Measurements from ENCODE around the gene PEG3. TPM values are rescaled to one million over a fixed set of nuclear protein-coding genes. Genes with fewer than 3 reads are reported as not detected.

Gene PEG3
- total and polyA plus RNA-seq, 2 donors (not counting 1 experiment from before 2014, with no cell fraction given), result 0.01 TPM; not detected in 1

GRCh38 chr19:56821209-56821608 lies 19.3 kb downstream of the PEG3 start:
- Mint-ChIP-seq H3K4me1 (no peaks in the 10 kb centered on the region), H3K4me3 (no peak overlapping the region), H3K9me3 (ENCODE audit: insufficient read depth) (peaks cover 9% of the 10 kb centered on the region), H3K27me3 (no peaks in the 10 kb centered on the region), H3K27ac (no peak overlapping the region)
- no peak overlapping the region for H3K4me3 ChIP-seq (ENCODE audit: control extremely low read depth in 1 of 5, extremely low read depth in 1 of 5, insufficient read depth in 1 of 5, low read depth in 2 of 5, low read length in 4 of 5)
- TF ChIP-seq CTCF (IDR thresholded peaks at IDR 0.05), result no peak
- no peak for TF ChIP-seq EZH2 (IDR thresholded peaks at IDR 0.05; ENCODE audit: borderline replicate concordance, insufficient read depth, low read depth, low read length, poor library complexity, severe bottlenecking)
- no peak overlapping the region for H3K27ac ChIP-seq (ENCODE audit: low read length in 2 of 2)
- H3K36me3 ChIP-seq (replicated peaks in 1 of 2; ENCODE audit: control extremely low read depth in 1 of 2, control insufficient read depth in 1 of 2, extremely low read depth in 1 of 2, insufficient read depth in 2 of 2, low read length in 1 of 2), result no peaks in the 10 kb centered on the region
- no peak for DNase-seq
- H3K9ac ChIP-seq (ENCODE audit: low read length), result no peak overlapping the region
- H3K4me1 ChIP-seq (ENCODE audit: control insufficient read depth in 2 of 2, insufficient read depth in 2 of 2, low read length in 2 of 2), result no peaks in the 10 kb centered on the region
- no peak overlapping the region for H2AFZ ChIP-seq (ENCODE audit: insufficient read depth, low read depth, low read length, poor library complexity, severe bottlenecking)
- H3K9me3 ChIP-seq (ENCODE audit: control extremely low read depth in 1 of 3, control insufficient read depth in 2 of 3, insufficient read depth in 1 of 3, low read length in 2 of 3), result peaks cover 0 to 31% (median 4%) of the 10 kb centered on the region in 3 donors
- intact Hi-C loops (cut with micrococcal nuclease), result no loop called here
- WGBS (ENCODE audit: insufficient coverage), result 65% methylated on average over 5 of the region's 5 CpGs
- CTCF ChIA-PET, result no interaction called here
- no peaks in the 10 kb centered on the region for H3K27me3 ChIP-seq (replicated peaks in 1 of 4; ENCODE audit: control extremely low read depth in 1 of 4, control insufficient read depth in 3 of 4, insufficient read depth in 4 of 4, low read length in 3 of 4)
- POLR2A ChIA-PET, result no interaction called here
- no peaks in the 10 kb centered on the region for H4K20me1 ChIP-seq (ENCODE audit: control insufficient read depth, insufficient read depth, low read length, poor library complexity, severe bottlenecking)
- H3K79me2 ChIP-seq (ENCODE audit: control insufficient read depth, insufficient read depth, low read length), result no peaks in the 10 kb centered on the region
- ATAC-seq (ENCODE audit: low read depth), result no peak
- no peak overlapping the region for H3K4me2 ChIP-seq (replicated peaks; ENCODE audit: low read depth, low read length, poor library complexity, severe bottlenecking)

DNA sequence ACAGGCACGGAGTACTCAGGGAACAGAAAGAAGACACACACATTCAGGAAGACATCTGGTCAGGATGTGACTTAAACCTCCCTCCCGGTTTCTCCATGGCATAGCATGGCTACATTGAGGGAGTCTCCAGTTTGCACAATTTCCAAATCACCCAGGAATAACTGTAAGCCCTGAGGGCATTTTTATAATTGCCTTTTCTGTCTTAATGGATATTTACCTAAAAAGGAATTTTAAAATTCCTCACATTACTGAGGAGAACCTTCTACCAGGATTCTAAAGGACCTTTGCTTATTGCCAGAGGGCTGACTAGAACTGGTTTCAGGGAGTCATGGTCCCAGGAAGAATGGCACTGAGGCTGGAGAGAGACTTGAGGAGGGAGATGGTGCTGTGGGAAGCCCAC lies 21.4 kb downstream of the PEG3 start:
- Histone ChIP-seq H3K27me3 (replicated peaks in 1 of 4; ENCODE audit: control extremely low read depth in 1 of 4, control insufficient read depth in 3 of 4, insufficient read depth in 4 of 4, low read length in 3 of 4) (no peaks in the 10 kb centered on the region), H3K9ac (ENCODE audit: low read length) (no peak overlapping the region), H4K20me1 (ENCODE audit: control insufficient read depth, insufficient read depth, low read length, poor library complexity, severe bottlenecking) (no peaks in the 10 kb centered on the region), H3K4me3 (ENCODE audit: control extremely low read depth in 1 of 5, extremely low read depth in 1 of 5, insufficient read depth in 1 of 5, low read depth in 2 of 5, low read length in 4 of 5) (no peak overlapping the region), H2AFZ (ENCODE audit: insufficient read depth, low read depth, low read length, poor library complexity, severe bottlenecking) (no peak overlapping the region), H3K36me3 (replicated peaks in 1 of 2; ENCODE audit: control extremely low read depth in 1 of 2, control insufficient read depth in 1 of 2, extremely low read depth in 1 of 2, insufficient read depth in 2 of 2, low read length in 1 of 2) (no peaks in the 10 kb centered on the region), H3K9me3 (ENCODE audit: control extremely low read depth in 1 of 3, control insufficient read depth in 2 of 3, insufficient read depth in 1 of 3, low read length in 2 of 3) (peaks cover 0 to 27% (median 4%) of the 10 kb centered on the region in 3 donors), H3K4me1 (ENCODE audit: control insufficient read depth in 2 of 2, insufficient read depth in 2 of 2, low read length in 2 of 2) (no peaks in the 10 kb centered on the region), H3K79me2 (ENCODE audit: control insufficient read depth, insufficient read depth, low read length) (no peaks in the 10 kb centered on the region), H3K4me2 (replicated peaks; ENCODE audit: low read depth, low read length, poor library complexity, severe bottlenecking) (no peak overlapping the region), H3K27ac (ENCODE audit: low read length in 2 of 2) (no peak overlapping the region)
- Mint-ChIP-seq H3K27me3 (no peaks in the 10 kb centered on the region), H3K4me1 (no peaks in the 10 kb centered on the region), H3K4me3 (no peak overlapping the region), H3K9me3 (ENCODE audit: insufficient read depth) (peaks cover 9% of the 10 kb centered on the region), H3K27ac (no peak overlapping the region)
- WGBS (ENCODE audit: insufficient coverage), result no CpG with 5 or more reads among the region's 2 CpGs
- ATAC-seq (ENCODE audit: low read depth) (no peak), DNase-seq (no peak)
- no peak for TF ChIP-seq CTCF (IDR thresholded peaks at IDR 0.05)
- TF ChIP-seq EZH2 (IDR thresholded peaks at IDR 0.05; ENCODE audit: borderline replicate concordance, insufficient read depth, low read depth, low read length, poor library complexity, severe bottlenecking), result no peak
- CTCF ChIA-PET, result no interaction called here
- intact Hi-C loops (cut with micrococcal nuclease), result no loop called here
- POLR2A ChIA-PET, result no interaction called here

All from B cell (primary cell).